ENCODE measurements around the gene SCARB2. TPM values are rescaled to one million over a fixed set of nuclear protein-coding genes. Genes with fewer than 3 reads are reported as not detected.
"Not testable (repeated sequence)": the region's sequence is repeated elsewhere in the genome, so short reads cannot be mapped to it uniquely, and the experiment has no call there.

The SCARB2 gene
- total RNA-seq, 1 donor from 2014 or later: 98.3 TPM

GRCh38 chr4:76246025-76246424 is 32.4 kb upstream of the SCARB2 start:
- no peaks in the 10 kb centered on the region for H3K9me3 Mint-ChIP-seq (ENCODE audit: low read depth)
- H3K27ac Mint-ChIP-seq: no peak overlapping the region
- TF ChIP-seq, protein P1, sequence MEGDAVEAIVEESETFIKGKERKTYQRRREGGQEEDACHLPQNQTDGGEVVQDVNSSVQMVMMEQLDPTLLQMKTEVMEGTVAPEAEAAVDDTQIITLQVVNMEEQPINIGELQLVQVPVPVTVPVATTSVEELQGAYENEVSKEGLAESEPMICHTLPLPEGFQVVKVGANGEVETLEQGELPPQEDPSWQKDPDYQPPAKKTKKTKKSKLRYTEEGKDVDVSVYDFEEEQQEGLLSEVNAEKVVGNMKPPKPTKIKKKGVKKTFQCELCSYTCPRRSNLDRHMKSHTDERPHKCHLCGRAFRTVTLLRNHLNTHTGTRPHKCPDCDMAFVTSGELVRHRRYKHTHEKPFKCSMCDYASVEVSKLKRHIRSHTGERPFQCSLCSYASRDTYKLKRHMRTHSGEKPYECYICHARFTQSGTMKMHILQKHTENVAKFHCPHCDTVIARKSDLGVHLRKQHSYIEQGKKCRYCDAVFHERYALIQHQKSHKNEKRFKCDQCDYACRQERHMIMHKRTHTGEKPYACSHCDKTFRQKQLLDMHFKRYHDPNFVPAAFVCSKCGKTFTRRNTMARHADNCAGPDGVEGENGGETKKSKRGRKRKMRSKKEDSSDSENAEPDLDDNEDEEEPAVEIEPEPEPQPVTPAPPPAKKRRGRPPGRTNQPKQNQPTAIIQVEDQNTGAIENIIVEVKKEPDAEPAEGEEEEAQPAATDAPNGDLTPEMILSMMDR (IDR thresholded peaks at IDR 0.05; ENCODE audit: unreplicated experiment): no peak
- H3K4me1 Mint-ChIP-seq (ENCODE audit: low read depth): peaks cover 3% of the 10 kb centered on the region
- no peaks in the 10 kb centered on the region for H3K27me3 Mint-ChIP-seq
- no peak for DNase-seq (ENCODE audit: low spot score, unreplicated experiment)
- no peak overlapping the region for H3K4me3 Mint-ChIP-seq (ENCODE audit: low read depth)
- H3K36me3 Mint-ChIP-seq (ENCODE audit: insufficient read depth): no peaks in the 10 kb centered on the region

- H3K27me3 Mint-ChIP-seq; H3K27ac Mint-ChIP-seq; H3K4me3 Mint-ChIP-seq (ENCODE audit: low read depth); DNase-seq (ENCODE audit: low spot score, unreplicated experiment); H3K4me1 Mint-ChIP-seq (ENCODE audit: low read depth); H3K36me3 Mint-ChIP-seq (ENCODE audit: insufficient read depth): not testable (repeated sequence)
- H3K9me3 Mint-ChIP-seq (ENCODE audit: low read depth): peaks cover 18% of the 10 kb centered on the region
Measured at GRCh38 chr4:76243877-76244276, 30.3 kb upstream of the SCARB2 start.

- Mint-ChIP-seq H3K36me3 (ENCODE audit: insufficient read depth) (peaks cover 15% of the 10 kb centered on the region), H3K9me3 (ENCODE audit: low read depth) (peaks cover 38% of the 10 kb centered on the region), H3K4me3 (ENCODE audit: low read depth) (no peak overlapping the region), H3K4me1 (ENCODE audit: low read depth) (peaks cover 12% of the 10 kb centered on the region), H3K27me3 (no peaks in the 10 kb centered on the region), H3K27ac (no peak overlapping the region)
- no peak for DNase-seq (ENCODE audit: low spot score, unreplicated experiment)
- TF ChIP-seq, protein P1 (IDR thresholded peaks at IDR 0.05; ENCODE audit: unreplicated experiment): no peak
Measured at GRCh38 chr4:76240236-76240635, 26.6 kb upstream of the SCARB2 start.

- Mint-ChIP-seq H3K4me3 (ENCODE audit: low read depth) (no peak overlapping the region), H3K4me1 (ENCODE audit: low read depth) (peaks cover 13% of the 10 kb centered on the region), H3K36me3 (ENCODE audit: insufficient read depth) (peaks cover 15% of the 10 kb centered on the region), H3K9me3 (ENCODE audit: low read depth) (peaks cover 39% of the 10 kb centered on the region), H3K27ac (no peak overlapping the region), H3K27me3 (no peaks in the 10 kb centered on the region)
- DNase-seq (ENCODE audit: low spot score, unreplicated experiment): no peak
- TF ChIP-seq, protein P1 (IDR thresholded peaks at IDR 0.05; ENCODE audit: unreplicated experiment): no peak
Measured at GRCh38 chr4:76238701-76239100, 25.1 kb upstream of the SCARB2 start.

- no peak for DNase-seq (ENCODE audit: low spot score, unreplicated experiment)
- no peak overlapping the region for H3K4me3 Mint-ChIP-seq (ENCODE audit: low read depth)
- peaks cover 39% of the 10 kb centered on the region for H3K9me3 Mint-ChIP-seq (ENCODE audit: low read depth)
- no peak overlapping the region for H3K27ac Mint-ChIP-seq
- peaks cover 15% of the 10 kb centered on the region for H3K36me3 Mint-ChIP-seq (ENCODE audit: insufficient read depth)
- peaks cover 16% of the 10 kb centered on the region for H3K4me1 Mint-ChIP-seq (ENCODE audit: low read depth)
- H3K27me3 Mint-ChIP-seq: no peaks in the 10 kb centered on the region
- TF ChIP-seq, protein P1 (IDR thresholded peaks at IDR 0.05; ENCODE audit: unreplicated experiment): no peak
Measured at GRCh38 chr4:76238236-76238635, 24.6 kb upstream of the SCARB2 start.

- Mint-ChIP-seq H3K36me3 (ENCODE audit: insufficient read depth) (peaks cover 14% of the 10 kb centered on the region), H3K4me1 (ENCODE audit: low read depth) (peaks cover 27% of the 10 kb centered on the region), H3K27me3 (no peaks in the 10 kb centered on the region), H3K9me3 (ENCODE audit: low read depth) (peaks cover 38% of the 10 kb centered on the region), H3K27ac (peak overlapping the region; percentile 87), H3K4me3 (ENCODE audit: low read depth) (peak overlapping the region; percentile 37)
- TF ChIP-seq, protein P1 (IDR thresholded peaks at IDR 0.05; ENCODE audit: unreplicated experiment): no peak
- DNase-seq (ENCODE audit: low spot score, unreplicated experiment): no peak
Measured at GRCh38 chr4:76235915-76236314, 22.3 kb upstream of the SCARB2 start.

Measured in progenitor cell of endocrine pancreas (in vitro differentiated cells).